ENCODE measurements around the gene EPB41L4A. TPM values are rescaled to one million over a fixed set of nuclear protein-coding genes. Genes with fewer than 3 reads are reported as not detected.

EPB41L4A gene
- total RNA-seq, 2 donors from 2014 or later: 9.7 to 12.2 TPM

DNA sequence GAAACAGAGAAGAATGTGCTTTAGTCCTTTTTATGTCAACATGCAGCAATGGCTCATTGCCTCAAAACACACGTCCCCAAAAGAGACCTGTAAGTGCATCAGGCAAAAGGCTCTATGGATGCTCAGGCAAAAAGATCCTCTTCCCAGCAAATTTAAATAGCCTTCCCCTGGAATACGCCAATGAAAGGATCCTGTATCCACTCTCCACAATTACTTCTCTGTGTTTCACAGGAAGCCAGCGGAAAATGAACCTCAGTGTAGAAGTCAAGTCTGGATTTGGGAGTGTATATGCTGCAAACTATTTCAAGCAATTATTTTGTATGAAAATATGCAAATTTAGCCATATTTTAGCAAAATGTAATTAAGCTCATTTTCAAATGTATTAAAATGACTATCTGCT lies 217.9 kb downstream of the EPB41L4A start:
- no peaks in the 10 kb centered on the region for H3K36me3 ChIP-seq
- TF ChIP-seq, protein P1, sequence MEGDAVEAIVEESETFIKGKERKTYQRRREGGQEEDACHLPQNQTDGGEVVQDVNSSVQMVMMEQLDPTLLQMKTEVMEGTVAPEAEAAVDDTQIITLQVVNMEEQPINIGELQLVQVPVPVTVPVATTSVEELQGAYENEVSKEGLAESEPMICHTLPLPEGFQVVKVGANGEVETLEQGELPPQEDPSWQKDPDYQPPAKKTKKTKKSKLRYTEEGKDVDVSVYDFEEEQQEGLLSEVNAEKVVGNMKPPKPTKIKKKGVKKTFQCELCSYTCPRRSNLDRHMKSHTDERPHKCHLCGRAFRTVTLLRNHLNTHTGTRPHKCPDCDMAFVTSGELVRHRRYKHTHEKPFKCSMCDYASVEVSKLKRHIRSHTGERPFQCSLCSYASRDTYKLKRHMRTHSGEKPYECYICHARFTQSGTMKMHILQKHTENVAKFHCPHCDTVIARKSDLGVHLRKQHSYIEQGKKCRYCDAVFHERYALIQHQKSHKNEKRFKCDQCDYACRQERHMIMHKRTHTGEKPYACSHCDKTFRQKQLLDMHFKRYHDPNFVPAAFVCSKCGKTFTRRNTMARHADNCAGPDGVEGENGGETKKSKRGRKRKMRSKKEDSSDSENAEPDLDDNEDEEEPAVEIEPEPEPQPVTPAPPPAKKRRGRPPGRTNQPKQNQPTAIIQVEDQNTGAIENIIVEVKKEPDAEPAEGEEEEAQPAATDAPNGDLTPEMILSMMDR (IDR thresholded peaks at IDR 0.05): no peak
- ATAC-seq (ENCODE audit: insufficient number of reproducible peaks, low FRiP score, low read depth) (no peak), DNase-seq (ENCODE audit: low spot score) (no peak)
- no peak overlapping the region for H3K4me3 ChIP-seq
- no peak overlapping the region for H3K27ac ChIP-seq
- H3K4me1 ChIP-seq (ENCODE audit: control insufficient read depth in 1 of 2, low read depth in 2 of 2): no peaks in the 10 kb centered on the region
- H3K27me3 ChIP-seq (replicated peaks; ENCODE audit: insufficient read depth): no peaks in the 10 kb centered on the region
- H3K9me3 ChIP-seq: no peaks in the 10 kb centered on the region

DNA sequence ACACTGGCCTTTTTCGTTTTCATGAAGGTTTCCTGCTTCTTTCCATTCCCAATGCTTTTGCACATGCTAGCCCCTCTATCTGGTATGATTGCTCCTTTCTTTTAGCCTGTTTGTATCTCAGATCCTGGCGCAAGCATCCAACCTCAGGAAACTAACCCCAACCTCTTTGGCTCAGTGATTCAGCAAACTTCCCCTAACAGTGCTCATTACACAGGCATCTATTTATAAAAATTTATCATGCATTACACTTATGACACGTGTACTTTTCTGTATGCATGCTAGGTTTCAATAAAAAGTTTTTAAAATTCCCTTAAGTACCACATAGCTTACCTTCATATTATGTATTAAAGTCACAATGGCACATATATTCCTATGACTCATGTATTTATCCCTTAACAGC lies 218.9 kb downstream of the EPB41L4A start:
- Histone ChIP-seq H3K27ac (no peak overlapping the region), H3K4me3 (no peak overlapping the region), H3K9me3 (no peaks in the 10 kb centered on the region), H3K27me3 (replicated peaks; ENCODE audit: insufficient read depth) (no peaks in the 10 kb centered on the region), H3K4me1 (ENCODE audit: control insufficient read depth in 1 of 2, low read depth in 2 of 2) (no peaks in the 10 kb centered on the region), H3K36me3 (no peaks in the 10 kb centered on the region)
- TF ChIP-seq, protein P1 (IDR thresholded peaks at IDR 0.05): no peak
- ATAC-seq (ENCODE audit: insufficient number of reproducible peaks, low FRiP score, low read depth) (no peak), DNase-seq (ENCODE audit: low spot score) (no peak)

DNA sequence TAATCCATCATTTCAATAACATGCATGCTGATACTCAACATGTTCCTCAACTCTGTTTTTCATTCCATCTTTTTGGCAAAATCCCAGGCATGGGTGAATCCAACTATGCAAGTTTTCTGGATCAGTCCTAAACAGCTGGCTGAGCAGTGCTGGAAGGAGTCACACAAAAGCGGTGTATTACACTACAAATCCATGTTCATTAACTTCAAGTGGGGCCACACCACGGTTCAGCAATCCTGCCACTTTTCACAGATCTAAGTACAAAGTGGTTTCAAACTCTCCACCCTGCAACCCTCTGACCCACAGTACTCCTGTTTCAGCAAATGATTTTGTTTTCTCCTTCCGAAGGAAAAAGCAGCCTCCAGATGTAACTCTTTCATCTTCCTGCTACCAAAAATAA lies 222.5 kb downstream of the EPB41L4A start:
- H3K27ac ChIP-seq: no peak overlapping the region
- H3K9me3 ChIP-seq: no peaks in the 10 kb centered on the region
- no peaks in the 10 kb centered on the region for H3K27me3 ChIP-seq (replicated peaks; ENCODE audit: insufficient read depth)
- H3K4me3 ChIP-seq: no peak overlapping the region
- DNase-seq (ENCODE audit: low spot score): no peak
- ATAC-seq (ENCODE audit: insufficient number of reproducible peaks, low FRiP score, low read depth): no peak
- TF ChIP-seq, protein P1 (IDR thresholded peaks at IDR 0.05): no peak
- H3K4me1 ChIP-seq (ENCODE audit: control insufficient read depth in 1 of 2, low read depth in 2 of 2): no peaks in the 10 kb centered on the region
- no peaks in the 10 kb centered on the region for H3K36me3 ChIP-seq

- no peaks in the 10 kb centered on the region for H3K4me1 ChIP-seq (ENCODE audit: control insufficient read depth in 1 of 2, low read depth in 2 of 2)
- H3K27ac ChIP-seq: no peak overlapping the region
- ATAC-seq (ENCODE audit: insufficient number of reproducible peaks, low FRiP score, low read depth) (no peak), DNase-seq (ENCODE audit: low spot score) (no peak)
- H3K9me3 ChIP-seq: no peaks in the 10 kb centered on the region
- no peak overlapping the region for H3K4me3 ChIP-seq
- no peaks in the 10 kb centered on the region for H3K36me3 ChIP-seq
- no peaks in the 10 kb centered on the region for H3K27me3 ChIP-seq (replicated peaks; ENCODE audit: insufficient read depth)
- TF ChIP-seq, protein P1 (IDR thresholded peaks at IDR 0.05): no peak
These were observed 223.2 kb downstream of the EPB41L4A start for GRCh38 chr5:112195924-112196323.

DNA sequence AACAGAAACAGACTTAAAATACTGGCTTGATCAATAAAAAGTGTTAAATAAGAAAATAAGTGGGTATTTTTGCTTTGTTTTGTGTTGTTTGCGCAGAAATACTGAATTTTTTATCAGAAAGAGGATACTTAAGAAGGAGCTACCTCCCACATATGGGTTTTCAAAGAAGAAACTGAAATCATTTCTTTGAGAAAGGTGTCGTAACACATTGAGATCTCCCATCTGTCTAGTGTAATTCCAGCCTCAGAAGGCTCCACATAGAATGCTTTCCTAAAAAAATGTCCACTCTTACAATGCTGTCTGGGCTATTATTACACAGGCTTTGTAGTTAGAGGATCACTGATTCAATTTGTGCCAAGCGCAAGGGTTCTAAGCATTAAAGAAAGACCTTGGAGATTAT lies 226.2 kb downstream of the EPB41L4A start:
- H3K4me1 ChIP-seq (ENCODE audit: control insufficient read depth in 1 of 2, low read depth in 2 of 2): no peaks in the 10 kb centered on the region
- ATAC-seq (ENCODE audit: insufficient number of reproducible peaks, low FRiP score, low read depth) (no peak), DNase-seq (ENCODE audit: low spot score) (no peak)
- H3K27ac ChIP-seq: no peak overlapping the region
- H3K36me3 ChIP-seq: no peaks in the 10 kb centered on the region
- TF ChIP-seq, protein P1 (IDR thresholded peaks at IDR 0.05): no peak
- H3K9me3 ChIP-seq: no peaks in the 10 kb centered on the region
- no peak overlapping the region for H3K4me3 ChIP-seq
- H3K27me3 ChIP-seq (replicated peaks; ENCODE audit: insufficient read depth): no peaks in the 10 kb centered on the region

All from thoracic aorta (tissue), 2 donors.